GM12875 (cell line): ENCODE measurements around the gene CSNK1A1.
"Not testable (repeated sequence)": the region's sequence is repeated elsewhere in the genome, so short reads cannot be mapped to it uniquely, and the experiment has no call there.

ENCODE experiments used
- H3K4me3 ChIP-seq: one replicate; pipeline ENCODE4 v1.5.1; 2011; ENCODE audit warnings: low read depth, low read length, control low read depth
- TF ChIP-seq, protein P1 (sequence below): IDR thresholded peaks from 2 replicates; pipeline ENCODE4 v1.5.1; 2011; ENCODE audit warnings: low read depth, mild to moderate bottlenecking, control low read depth, inconsistent platforms, low read length, moderate library complexity, borderline replicate concordance; ENCODE audit not compliant: insufficient read depth

Gene CSNK1A1

GRCh38 chr5:149517461-149518122 is 33.6 kb downstream of the CSNK1A1 start:
- no peak overlapping the region for H3K4me3 ChIP-seq
- TF ChIP-seq, protein P1, sequence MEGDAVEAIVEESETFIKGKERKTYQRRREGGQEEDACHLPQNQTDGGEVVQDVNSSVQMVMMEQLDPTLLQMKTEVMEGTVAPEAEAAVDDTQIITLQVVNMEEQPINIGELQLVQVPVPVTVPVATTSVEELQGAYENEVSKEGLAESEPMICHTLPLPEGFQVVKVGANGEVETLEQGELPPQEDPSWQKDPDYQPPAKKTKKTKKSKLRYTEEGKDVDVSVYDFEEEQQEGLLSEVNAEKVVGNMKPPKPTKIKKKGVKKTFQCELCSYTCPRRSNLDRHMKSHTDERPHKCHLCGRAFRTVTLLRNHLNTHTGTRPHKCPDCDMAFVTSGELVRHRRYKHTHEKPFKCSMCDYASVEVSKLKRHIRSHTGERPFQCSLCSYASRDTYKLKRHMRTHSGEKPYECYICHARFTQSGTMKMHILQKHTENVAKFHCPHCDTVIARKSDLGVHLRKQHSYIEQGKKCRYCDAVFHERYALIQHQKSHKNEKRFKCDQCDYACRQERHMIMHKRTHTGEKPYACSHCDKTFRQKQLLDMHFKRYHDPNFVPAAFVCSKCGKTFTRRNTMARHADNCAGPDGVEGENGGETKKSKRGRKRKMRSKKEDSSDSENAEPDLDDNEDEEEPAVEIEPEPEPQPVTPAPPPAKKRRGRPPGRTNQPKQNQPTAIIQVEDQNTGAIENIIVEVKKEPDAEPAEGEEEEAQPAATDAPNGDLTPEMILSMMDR: no peak

GRCh38 chr5:149514512-149514911 is 36.7 kb downstream of the CSNK1A1 start:
- H3K4me3 ChIP-seq: no peak overlapping the region
- TF ChIP-seq, protein P1: no peak

- H3K4me3 ChIP-seq: not testable (repeated sequence)
Measured at GRCh38 chr5:149513372-149513947, 37.8 kb downstream of the CSNK1A1 start.

- TF ChIP-seq, protein P1: no peak
Measured at GRCh38 chr5:149510136-149510535, 41.1 kb downstream of the CSNK1A1 start.

GRCh38 chr5:149504677-149505076 is 46.6 kb downstream of the CSNK1A1 start:
- H3K4me3 ChIP-seq: no peak overlapping the region
- TF ChIP-seq, protein P1: no peak

More at GRCh38 chr5:149510136-149510535, 41.1 kb downstream of the CSNK1A1 start:
- H3K4me3 ChIP-seq: no peak overlapping the region

- TF ChIP-seq, protein P1: no peak
- no peak overlapping the region for H3K4me3 ChIP-seq
Measured at GRCh38 chr5:149503006-149503405, 48.2 kb downstream of the CSNK1A1 start.

GRCh38 chr5:149500922-149501582 is 50.2 kb downstream of the CSNK1A1 start:
- TF ChIP-seq, protein P1: no peak
- H3K4me3 ChIP-seq: no peak overlapping the region
